ENCODE data around the gene RELN.

RELN gene

GRCh38 chr7:103711413-103711812 lies 278.0 kb downstream of the RELN start:
- DNase-seq = no peak

DNA sequence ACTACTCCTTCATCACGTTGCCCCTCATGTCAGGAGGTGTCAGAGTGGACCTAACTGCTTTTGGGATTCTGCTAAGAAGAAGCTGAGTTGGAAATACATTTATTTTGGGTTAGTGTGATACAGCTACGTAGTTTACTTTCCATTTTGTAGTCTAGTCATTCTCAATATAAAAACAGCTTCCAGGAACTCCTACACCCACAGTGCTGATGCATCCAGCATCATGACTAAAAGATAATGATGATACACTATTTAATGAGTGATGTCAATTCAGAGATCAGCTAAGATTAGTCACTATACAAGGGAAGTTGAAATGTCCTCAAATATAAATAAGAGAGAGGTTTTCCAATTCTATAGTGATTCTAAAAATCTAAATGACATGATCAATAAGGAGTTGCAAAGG lies 279.2 kb downstream of the RELN start:
- DNase-seq = no peak

GRCh38 chr7:103706805-103707204 lies 282.7 kb downstream of the RELN start:
- no peak for DNase-seq

DNA sequence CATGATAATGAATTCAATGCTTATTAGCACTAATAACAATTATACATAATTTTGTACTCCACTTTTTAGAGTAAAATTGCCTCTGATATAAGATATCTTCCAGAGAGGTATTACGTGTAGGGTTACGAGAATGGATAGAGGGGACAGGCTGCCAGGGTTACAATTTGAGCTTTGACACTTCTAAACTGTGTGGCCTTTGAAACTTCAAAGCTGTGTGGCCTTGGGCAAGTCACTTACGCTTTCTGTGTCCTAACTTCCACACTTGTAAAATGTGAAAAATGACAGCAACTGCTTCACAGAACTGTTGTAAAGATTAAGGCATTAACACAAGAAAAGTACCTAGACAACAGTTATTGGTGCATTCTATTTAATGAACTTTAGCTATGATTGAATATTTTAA lies 283.9 kb downstream of the RELN start:
- DNase-seq = no peak

- DNase-seq = no peak
Measured at GRCh38 chr7:103704701-103705100, 284.8 kb downstream of the RELN start.

GRCh38 chr7:103702982-103703381 lies 286.5 kb downstream of the RELN start:
- no peak for DNase-seq

DNA sequence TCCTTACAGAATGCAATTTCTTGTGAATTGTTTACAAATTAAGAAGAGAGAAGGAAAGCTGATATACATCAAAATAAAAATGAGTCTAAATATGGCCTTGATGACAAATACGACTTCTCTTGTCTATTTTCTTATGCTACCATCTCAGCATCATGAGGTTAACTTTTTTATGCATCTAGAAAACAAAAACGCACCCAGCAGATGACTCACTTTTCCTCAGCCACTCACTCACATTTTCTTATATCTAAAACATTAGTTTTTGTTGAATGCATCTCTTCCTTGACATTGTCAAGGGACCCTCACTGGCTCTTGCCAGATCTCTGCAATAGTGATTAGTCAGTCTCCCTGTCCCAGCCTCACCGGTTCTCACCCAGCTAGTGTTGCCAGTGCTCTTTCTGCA lies 287.0 kb downstream of the RELN start:
- DNase-seq = no peak

DNA sequence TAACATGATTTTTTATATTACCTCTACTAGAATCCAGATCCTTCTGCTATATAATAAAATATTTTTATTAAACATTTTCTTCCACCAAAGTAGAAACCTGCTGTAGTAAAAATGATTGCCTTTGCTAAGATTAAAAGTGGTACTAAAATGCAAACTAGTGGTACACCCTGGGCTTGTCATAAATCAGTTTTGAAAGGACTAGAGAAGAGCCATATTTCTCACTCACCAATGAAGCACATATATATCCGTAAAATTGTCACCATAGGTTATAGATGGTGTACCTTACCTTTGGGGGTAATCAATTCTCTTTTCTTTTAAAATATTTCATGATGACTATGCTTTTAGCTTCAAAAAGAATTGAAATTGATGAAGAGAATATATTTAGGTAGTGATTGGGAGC lies 290.4 kb downstream of the RELN start:
- DNase-seq = no peak

GRCh38 chr7:103698064-103698463 lies 291.4 kb downstream of the RELN start:
- no peak for DNase-seq

- DNase-seq = no peak
Measured at GRCh38 chr7:103695521-103695920, 293.9 kb downstream of the RELN start.

DNA sequence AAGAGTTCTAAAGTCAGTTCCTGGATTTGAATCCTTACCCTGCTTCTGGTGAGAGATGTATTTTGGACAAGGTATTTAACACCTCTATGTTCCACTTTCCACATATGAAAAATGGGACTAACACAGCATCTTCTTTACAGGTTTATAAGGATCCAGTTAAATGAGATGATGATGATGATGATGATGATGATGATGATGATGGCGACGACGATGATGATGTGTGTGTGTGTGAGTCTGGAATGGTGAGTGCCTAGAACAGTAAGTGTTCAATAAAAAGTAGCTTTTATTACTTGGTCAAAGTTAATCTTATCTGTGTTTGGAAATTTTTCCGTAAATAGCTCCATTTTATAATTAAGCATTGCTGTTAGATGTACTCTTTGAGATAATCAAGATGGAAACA lies 295.2 kb downstream of the RELN start:
- DNase-seq = no peak

GRCh38 chr7:103691291-103691690 lies 298.2 kb downstream of the RELN start:
- DNase-seq = peak; percentile 77

GRCh38 chr7:103690242-103690974 lies 299.1 kb downstream of the RELN start:
- no peak for DNase-seq

- DNase-seq = no peak
Measured at GRCh38 chr7:103689255-103689654, 300.2 kb downstream of the RELN start.

DNA sequence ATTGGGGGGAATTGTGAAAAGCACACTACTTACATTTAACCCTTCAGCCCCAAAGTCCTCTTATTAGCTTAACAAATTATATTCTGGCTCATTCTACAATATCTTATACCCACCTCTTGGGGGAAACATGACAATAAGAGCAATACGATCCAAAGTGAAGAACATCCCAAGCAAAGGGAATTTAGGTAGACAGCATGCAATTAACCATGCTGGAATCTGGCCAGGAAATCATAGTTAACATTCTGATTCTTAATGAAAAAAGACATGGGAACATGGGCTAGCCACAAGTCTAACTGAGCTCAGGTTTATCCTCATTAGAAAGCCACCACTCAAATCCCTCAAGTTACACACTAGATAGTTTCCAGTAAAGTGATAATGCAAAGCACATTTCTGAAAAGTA lies 301.5 kb downstream of the RELN start:
- no peak for DNase-seq

DNA sequence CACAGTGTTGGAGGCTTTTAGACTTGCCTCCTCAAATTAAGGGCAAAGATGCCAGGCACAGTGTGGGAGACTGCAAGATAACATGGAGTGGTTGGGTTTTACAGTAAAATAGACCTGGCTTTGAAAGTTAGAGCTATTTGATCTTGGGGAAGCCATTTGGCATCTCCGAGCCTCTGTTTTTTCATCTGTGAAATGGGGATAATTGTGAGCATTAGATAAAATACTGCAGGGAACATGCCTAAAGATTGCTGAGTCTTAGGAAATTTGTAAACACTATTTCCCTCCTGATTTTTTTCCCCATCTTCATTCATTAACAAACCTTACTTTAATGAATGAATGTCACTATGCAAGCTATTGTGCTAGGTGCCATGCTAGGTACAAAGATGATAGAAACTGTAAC lies 302.2 kb downstream of the RELN start:
- no peak for DNase-seq

DNA sequence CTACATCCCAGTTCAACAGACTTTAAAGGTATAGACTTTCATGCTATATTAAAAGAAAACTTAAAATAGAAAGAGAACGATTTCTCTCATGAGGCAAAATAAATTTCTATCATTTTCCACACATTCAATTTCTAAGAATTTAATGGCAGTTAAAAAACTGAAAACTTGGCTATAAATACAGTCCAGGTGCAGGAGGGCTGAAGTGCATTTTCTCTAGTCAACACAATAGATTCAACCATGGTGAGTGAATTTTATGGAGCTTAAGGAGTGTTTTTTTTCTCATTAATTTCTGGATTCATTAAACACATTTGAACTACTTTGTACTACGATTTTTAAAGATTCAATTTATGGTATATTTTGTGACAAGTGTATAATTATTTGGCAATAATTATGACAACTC lies 302.7 kb downstream of the RELN start:
- DNase-seq = no peak

DNA sequence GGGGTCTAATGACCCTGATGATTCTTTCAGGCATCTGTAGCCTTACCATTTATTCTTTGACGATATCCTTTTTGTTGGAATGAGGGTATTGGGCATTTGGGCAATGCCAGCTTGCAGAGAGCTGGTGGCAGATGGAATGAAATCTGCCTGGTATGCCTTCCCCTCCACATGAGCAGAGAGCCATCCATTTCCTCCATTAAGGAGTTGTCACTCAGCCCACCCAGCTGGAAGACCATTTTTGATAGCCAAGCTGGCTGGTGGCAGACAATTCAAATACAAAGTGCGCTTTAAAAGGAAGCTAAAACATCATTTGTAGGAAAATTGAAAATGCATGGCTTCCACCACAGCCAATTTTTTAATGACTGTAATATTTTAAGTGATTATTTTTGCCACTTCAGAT lies 303.4 kb downstream of the RELN start:
- no peak for DNase-seq

- no peak for DNase-seq
Measured at GRCh38 chr7:103685646-103686045, 303.8 kb downstream of the RELN start.

- no peak for DNase-seq
Measured at GRCh38 chr7:103683348-103683747, 306.1 kb downstream of the RELN start.

GRCh38 chr7:103680161-103681144 lies 309.0 kb downstream of the RELN start:
- no peak for DNase-seq

- DNase-seq = no peak
Measured at GRCh38 chr7:103679151-103680132, 310.0 kb downstream of the RELN start.

Measured in NCI-H2029 (cell line).